Psoas muscle (tissue), 8 donors: ENCODE measurements around the gene USP43. TPM values are rescaled to one million over a fixed set of nuclear protein-coding genes. Genes with fewer than 3 reads are reported as not detected.

Source experiments
- ATAC-seq, 4 donors: fragments of 200-7000 bp; cut with Tn5 transposase; one replicate each; pipeline ENCODE4 v1.9.1; 2020; ENCODE audit warnings: moderate library complexity in 3 of 4, mild to moderate bottlenecking in 2 of 4
- DNase-seq, 2 donors: peaks; one replicate each; pipeline ENCODE4 v3.0.0-alpha.2; 2020
- H3K27ac ChIP-seq: fragments of 200-600 bp; one replicate; pipeline ENCODE4 v1.8.0; 2022
- H3K27me3 ChIP-seq, 3 donors: fragments of 200-600 bp in 1 of 3; one replicate each; pipeline versions ENCODE4 v1.6.1 to v1.8.0; 2013 to 2022; ENCODE audit warnings: low read length in 2 of 3, mild to moderate bottlenecking in 2 of 3, moderate library complexity in 1 of 3; ENCODE audit not compliant: insufficient read depth in 3 of 3
- H3K36me3 ChIP-seq, 2 donors: fragments of 200-600 bp in 1 of 2; one replicate each; pipeline versions ENCODE4 v1.6.1 to v1.8.0; 2013 to 2022; ENCODE audit warnings: low read depth in 1 of 2, mild to moderate bottlenecking in 1 of 2, moderate library complexity in 1 of 2; ENCODE audit not compliant: insufficient read depth in 1 of 2
- H3K4me1 ChIP-seq: fragments of 200-600 bp; one replicate; pipeline ENCODE4 v1.8.0; 2022
- H3K4me3 ChIP-seq: fragments of 200-600 bp; one replicate; pipeline ENCODE4 v1.8.0; 2022; ENCODE audit warnings: mild to moderate bottlenecking
- H3K9me3 ChIP-seq: fragments of 200-600 bp; one replicate; pipeline ENCODE4 v1.8.0; 2022
- CTCF ChIP-seq: fragments of 200-600 bp; IDR thresholded peaks from one replicate; pipeline ENCODE4 v1.8.0; 2022; ENCODE audit warnings: antibody characterized with exemption
- WGBS, 3 donors: extraction: QIAGEN DNeasy Blood & Tissue Kit; methylation state at CpG; one replicate each; pipeline versions ENCODE4 v1.1.6 to v1.1.7; 2013; 5-methylcytosine and 5-hydroxymethylcytosine counted together
- intact Hi-C, 2 donors: fragments of 100-400 bp; cut with DNase I; formaldehyde crosslinking; loops; one replicate each; pipeline versions ENCODE4 v1.11.0 to v1.14.2; 2022
- polyA plus RNA-seq, 3 donors: library from polyadenylated mRNA; stranded (reverse); fragments of 200-250 nt; gene quantifications; one replicate each; pipeline ENCODE4 v1.2.3, GENCODE V29; 2013
- total RNA-seq, 4 donors: library from RNA; stranded (reverse); fragmentation: NEBNext Ultra II Directional in 2 of 4; extraction: Animal tissue kit (Norgen Biotek cat#: 25700) in 2 of 4; gene quantifications; one replicate each; pipeline versions ENCODE4 v1.2.1 to v1.2.4, GENCODE V29; 2021 to 2023
- donor health status: healthy with polysubstance abuse.
- donor health status: DM: no; HTN: no; CAD: no; lungs with moderate emphysema.
- donor health status: Bipolar disorder and iron deficiency.
- donor health status: healthy.
- donor health status: DM: yes; HTN: yes; CAD: no.
- donor health status: DM: no; HTN: no; CAD: no.
- donor health status: DM: no; HTN: no; CAD: no.
- donor health status: DM: yes; HTN: yes; CAD: no.

USP43 gene
- total and polyA plus RNA-seq, 7 donors: 0.01 to 0.06 (median 0.04) TPM; not detected in 4

GRCh38 chr17:9702482-9702881 lies 57.2 kb downstream of the USP43 start:
- Histone ChIP-seq H3K27me3 (no peaks in the 10 kb centered on the region), H3K4me3 (no peak overlapping the region), H3K36me3 (no peaks in the 10 kb centered on the region), H3K4me1 (no peaks in the 10 kb centered on the region), H3K27ac (no peak overlapping the region), H3K9me3 (no peaks in the 10 kb centered on the region)
- intact Hi-C loops: no loop called here
- ATAC-seq (no peak), DNase-seq (no peak)
- WGBS, 3 donors: 75 to 82% (median 80%) methylated on average over 9 of the region's 9 CpGs
- no peak for TF ChIP-seq CTCF

- DNase-seq (no peak), ATAC-seq (no peak)
- no peaks in the 10 kb centered on the region for H3K9me3 ChIP-seq
- H3K27me3 ChIP-seq: no peaks in the 10 kb centered on the region
- H3K27ac ChIP-seq: no peak overlapping the region
- H3K4me1 ChIP-seq: no peaks in the 10 kb centered on the region
- H3K4me3 ChIP-seq: no peak overlapping the region
- intact Hi-C loops: no loop called here
- no peak for TF ChIP-seq CTCF
- 64 to 69% (median 69%) methylated on average over 15 of the region's 15 CpGs for WGBS, 3 donors
- no peaks in the 10 kb centered on the region for H3K36me3 ChIP-seq
These were observed 57.8 kb downstream of the USP43 start for GRCh38 chr17:9702914-9703780.

GRCh38 chr17:9703781-9704082 lies 58.4 kb downstream of the USP43 start:
- ATAC-seq (no peak), DNase-seq (no peak)
- H3K9me3 ChIP-seq: no peaks in the 10 kb centered on the region
- intact Hi-C loops: no loop called here
- H3K36me3 ChIP-seq: no peaks in the 10 kb centered on the region
- no peaks in the 10 kb centered on the region for H3K27me3 ChIP-seq
- H3K27ac ChIP-seq: no peak overlapping the region
- TF ChIP-seq CTCF: no peak
- H3K4me1 ChIP-seq: no peaks in the 10 kb centered on the region
- no peak overlapping the region for H3K4me3 ChIP-seq
- WGBS, 3 donors: 55 to 78% (median 66%) methylated on average over 3 of the region's 3 CpGs

- Histone ChIP-seq H3K4me1 (no peaks in the 10 kb centered on the region), H3K27me3 (no peaks in the 10 kb centered on the region), H3K36me3 (no peaks in the 10 kb centered on the region), H3K4me3 (no peak overlapping the region), H3K27ac (no peak overlapping the region), H3K9me3 (no peaks in the 10 kb centered on the region)
- ATAC-seq (no peak), DNase-seq (no peak)
- intact Hi-C loops: no loop called here
- TF ChIP-seq CTCF: no peak
- 92 to 99% (median 94%) methylated on average over 1 of the region's 1 CpG for WGBS, 3 donors
These were observed 60.4 kb downstream of the USP43 start for GRCh38 chr17:9705745-9706144.

GRCh38 chr17:9707948-9708347 lies 62.6 kb downstream of the USP43 start:
- 89 to 91% (median 91%) methylated on average over 4 of the region's 4 CpGs for WGBS, 3 donors
- TF ChIP-seq CTCF: no peak
- Histone ChIP-seq H3K27ac (no peak overlapping the region), H3K9me3 (no peaks in the 10 kb centered on the region), H3K4me3 (no peak overlapping the region), H3K4me1 (no peaks in the 10 kb centered on the region), H3K27me3 (peaks cover 0 to 2% (median 0%) of the 10 kb centered on the region in 3 donors), H3K36me3 (no peaks in the 10 kb centered on the region)
- intact Hi-C loops: loop anchor here in 1 of 2 donors (2.0 kb wide), 1 partner anchor 35 kb away; no protein-coding TSS in a partner anchor
- ATAC-seq (no peak), DNase-seq (no peak)
